ENCODE measurements around the gene MYH11.

MYH11 gene

GRCh38 chr16:15836074-15836473, 20.8 kb downstream of the MYH11 start:
- no peak for TF ChIP-seq CTCF (IDR thresholded peaks at IDR 0.05; ENCODE audit: low read depth, low read length)

GRCh38 chr16:15835136-15835878, 21.5 kb downstream of the MYH11 start:
- DNase-seq: no peak
- no peaks in the 10 kb centered on the region for H3K36me3 ChIP-seq
- no peaks in the 10 kb centered on the region for H3K27me3 ChIP-seq (ENCODE audit: insufficient read depth, low read depth, severe bottlenecking)
- TF ChIP-seq CTCF (IDR thresholded peaks at IDR 0.05; ENCODE audit: low read depth, low read length): no peak
- no peaks in the 10 kb centered on the region for H3K9me3 ChIP-seq (ENCODE audit: severe bottlenecking)
- H3K27ac ChIP-seq: no peak overlapping the region
- H3K4me3 ChIP-seq (ENCODE audit: low read depth, low read length): no peak overlapping the region

More at GRCh38 chr16:15836074-15836473, 20.8 kb downstream of the MYH11 start:
- Histone ChIP-seq H3K27me3 (ENCODE audit: insufficient read depth, low read depth, severe bottlenecking) (no peaks in the 10 kb centered on the region), H3K4me3 (ENCODE audit: low read depth, low read length) (no peak overlapping the region), H3K27ac (no peak overlapping the region), H3K36me3 (no peaks in the 10 kb centered on the region), H3K9me3 (ENCODE audit: severe bottlenecking) (no peaks in the 10 kb centered on the region)
- DNase-seq: no peak

- Histone ChIP-seq H3K36me3 (no peaks in the 10 kb centered on the region), H3K27ac (no peak overlapping the region), H3K4me3 (ENCODE audit: low read depth, low read length) (no peak overlapping the region), H3K27me3 (ENCODE audit: insufficient read depth, low read depth, severe bottlenecking) (no peaks in the 10 kb centered on the region), H3K9me3 (ENCODE audit: severe bottlenecking) (no peaks in the 10 kb centered on the region)
- TF ChIP-seq CTCF (IDR thresholded peaks at IDR 0.05; ENCODE audit: low read depth, low read length): no peak
- DNase-seq: no peak
Observed at GRCh38 chr16:15834502-15834901, 22.3 kb downstream of the MYH11 start.

- no peak overlapping the region for H3K27ac ChIP-seq
- H3K9me3 ChIP-seq (ENCODE audit: severe bottlenecking): no peaks in the 10 kb centered on the region
- TF ChIP-seq CTCF (IDR thresholded peaks at IDR 0.05; ENCODE audit: low read depth, low read length): no peak
- H3K4me3 ChIP-seq (ENCODE audit: low read depth, low read length): no peak overlapping the region
- H3K27me3 ChIP-seq (ENCODE audit: insufficient read depth, low read depth, severe bottlenecking): no peaks in the 10 kb centered on the region
- H3K36me3 ChIP-seq: no peaks in the 10 kb centered on the region
- no peak for DNase-seq
Observed at GRCh38 chr16:15833541-15833940, 23.3 kb downstream of the MYH11 start.

GRCh38 chr16:15832241-15832640, 24.6 kb downstream of the MYH11 start:
- H3K9me3 ChIP-seq (ENCODE audit: severe bottlenecking): no peaks in the 10 kb centered on the region
- no peak overlapping the region for H3K27ac ChIP-seq
- no peak for TF ChIP-seq CTCF (IDR thresholded peaks at IDR 0.05; ENCODE audit: low read depth, low read length)
- H3K36me3 ChIP-seq: no peaks in the 10 kb centered on the region
- DNase-seq: no peak
- no peaks in the 10 kb centered on the region for H3K27me3 ChIP-seq (ENCODE audit: insufficient read depth, low read depth, severe bottlenecking)
- H3K4me3 ChIP-seq (ENCODE audit: low read depth, low read length): no peak overlapping the region

Measured in WERI-Rb-1 (cell line).